GM18861 (cell line): ENCODE results near the gene CXCL5.

Experiments used
- ATAC-seq: cut with Tn5 transposase; IDR thresholded peaks from one replicate; pipeline ENCODE4 v1.9.1; 2021; ENCODE audit not compliant: unreplicated experiment

CXCL5 gene

GRCh38 chr4:73998040-73999011 is at the start of gene CXCL5:
CXCL5 (minus strand) TSS chr4:73998677; CDS start chr4:73998581, 96 bp downstream.
- ATAC-seq = no peak

DNA sequence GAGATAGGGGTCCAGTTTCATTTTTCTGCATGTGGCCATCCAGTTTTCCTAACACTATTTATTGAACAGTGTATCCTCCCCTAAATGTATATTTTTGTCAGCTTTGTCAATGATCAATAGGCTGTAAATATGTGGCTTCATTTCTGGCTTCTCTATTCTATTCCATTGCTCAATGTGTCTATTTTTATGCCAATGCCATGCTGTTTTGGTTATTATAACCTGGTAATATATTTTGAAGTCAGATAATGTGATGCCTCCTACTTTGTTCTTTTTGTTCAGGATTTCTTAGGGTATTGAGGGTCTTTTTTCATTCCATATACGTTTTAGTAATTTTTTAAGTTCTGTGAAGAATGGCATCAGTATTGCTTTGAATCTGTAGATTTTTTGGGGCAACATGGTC is 48.7 kb upstream of the CXCL5 start:
- ATAC-seq = no peak

- ATAC-seq = no peak
These were observed 47.3 kb upstream of the CXCL5 start for GRCh38 chr4:74045772-74046171.

- no peak for ATAC-seq
These were observed 46.8 kb upstream of the CXCL5 start for GRCh38 chr4:74045247-74045646.

- ATAC-seq = no peak
These were observed 46.2 kb upstream of the CXCL5 start for GRCh38 chr4:74044677-74045076.

GRCh38 chr4:74042681-74043080 is 44.2 kb upstream of the CXCL5 start:
- no peak for ATAC-seq

DNA sequence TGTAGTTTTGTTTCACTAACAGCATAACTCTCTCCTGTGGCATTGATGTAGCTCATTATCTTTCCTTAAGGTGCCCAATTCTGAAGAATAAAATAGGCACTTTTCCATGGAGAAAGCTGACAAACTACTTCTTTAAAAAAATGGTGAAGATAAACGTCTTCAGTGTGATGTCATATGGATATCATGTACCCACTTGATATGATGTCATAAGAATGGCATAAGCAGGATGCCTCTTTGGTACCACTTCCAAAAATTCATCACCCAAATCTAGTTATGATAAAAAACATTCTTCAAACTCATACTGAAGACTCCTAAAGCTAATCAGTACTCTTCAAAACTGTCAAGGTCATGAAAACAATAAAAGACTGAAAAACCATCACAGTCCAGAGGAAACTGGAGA is 42.9 kb upstream of the CXCL5 start:
- no peak for ATAC-seq

DNA sequence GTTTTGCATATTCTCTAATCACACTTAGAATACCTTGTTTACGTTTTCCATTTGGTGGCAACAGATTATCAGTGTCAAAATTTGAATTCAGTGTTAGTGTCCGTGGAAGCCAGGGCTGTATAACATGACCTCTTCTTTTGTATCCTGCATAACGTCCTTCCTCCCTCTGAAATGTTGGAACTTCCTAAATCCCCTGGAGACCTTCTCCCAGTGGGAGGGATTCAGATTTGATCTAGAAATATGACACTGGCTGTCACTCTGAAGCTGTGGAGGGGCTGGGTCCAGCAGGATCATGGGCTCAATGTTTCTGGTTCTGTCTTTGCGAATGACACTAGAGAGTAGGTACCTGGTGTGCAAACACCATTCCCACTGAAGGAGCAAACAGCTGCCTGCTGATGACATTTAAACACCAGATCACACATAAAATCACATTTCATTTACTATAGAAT is 40.9 kb upstream of the CXCL5 start:
- ATAC-seq = no peak

DNA sequence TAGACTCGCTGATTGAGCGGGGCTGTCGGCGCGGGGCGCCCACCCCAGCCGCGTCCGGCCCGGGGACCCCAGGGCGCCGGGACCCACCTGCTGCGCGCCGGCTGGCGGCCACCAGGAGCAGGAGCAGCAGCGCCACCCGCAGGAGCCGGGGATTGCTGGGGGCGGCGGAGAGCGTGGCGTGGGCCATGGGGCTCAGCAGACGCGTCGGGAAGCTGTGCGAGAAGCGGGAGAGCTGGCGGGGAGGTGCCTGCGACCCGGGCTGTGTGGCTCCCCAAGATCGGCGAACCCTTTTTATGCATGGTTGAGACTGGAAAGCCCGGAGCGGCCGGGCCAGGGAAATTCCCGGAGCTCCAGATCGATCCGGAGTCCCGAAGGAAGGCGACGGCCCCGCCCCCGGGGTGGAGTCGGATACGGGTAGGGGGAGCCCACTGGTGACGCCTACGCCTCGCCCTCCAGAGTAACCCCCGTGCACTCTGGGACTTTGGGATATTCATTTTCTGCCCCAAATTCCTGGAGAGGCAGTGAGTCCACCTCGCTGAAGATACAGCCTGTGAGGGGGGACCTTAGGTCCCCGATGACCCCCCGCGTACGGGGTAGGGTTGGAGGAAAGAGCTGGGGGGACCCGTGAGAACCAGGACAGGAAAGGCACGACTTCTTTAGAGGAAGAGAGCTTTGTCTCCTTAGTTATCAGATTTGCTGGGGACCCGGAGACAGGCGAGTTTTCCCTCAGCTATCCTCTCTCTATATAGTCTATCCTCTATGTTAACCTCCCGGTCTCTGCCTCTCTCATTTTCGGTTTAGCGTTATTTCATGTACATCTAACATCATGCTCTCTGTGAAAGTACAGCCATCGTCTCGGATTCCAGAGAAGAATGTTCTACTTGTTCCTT is 40.2 kb upstream of the CXCL5 start, which contains the start of gene CXCL3:
CXCL3 (minus strand) TSS at position 265 of the 890 bp plus-strand sequence; CDS start at position 187, 78 bp downstream.
- ATAC-seq = no peak

DNA sequence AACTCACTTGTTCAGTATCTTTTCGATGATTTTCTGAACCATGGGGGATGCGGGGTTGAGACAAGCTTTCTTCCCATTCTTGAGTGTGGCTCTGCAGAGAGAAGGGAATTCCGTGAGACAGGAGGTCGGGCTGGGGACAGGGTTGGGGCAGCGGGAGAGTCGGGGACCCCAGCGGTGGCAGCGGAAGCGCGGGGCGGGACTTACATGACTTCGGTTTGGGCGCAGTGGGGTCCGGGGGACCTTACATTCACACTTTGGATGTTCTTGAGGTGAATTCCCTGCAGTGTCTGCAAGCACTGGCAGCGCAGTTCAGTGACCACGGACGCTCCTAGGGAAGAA is 39.6 kb upstream of the CXCL5 start:
- ATAC-seq = no peak

GRCh38 chr4:74037076-74037955 is 38.8 kb upstream of the CXCL5 start:
- ATAC-seq = no peak

GRCh38 chr4:74033739-74034138 is 35.3 kb upstream of the CXCL5 start:
- no peak for ATAC-seq

DNA sequence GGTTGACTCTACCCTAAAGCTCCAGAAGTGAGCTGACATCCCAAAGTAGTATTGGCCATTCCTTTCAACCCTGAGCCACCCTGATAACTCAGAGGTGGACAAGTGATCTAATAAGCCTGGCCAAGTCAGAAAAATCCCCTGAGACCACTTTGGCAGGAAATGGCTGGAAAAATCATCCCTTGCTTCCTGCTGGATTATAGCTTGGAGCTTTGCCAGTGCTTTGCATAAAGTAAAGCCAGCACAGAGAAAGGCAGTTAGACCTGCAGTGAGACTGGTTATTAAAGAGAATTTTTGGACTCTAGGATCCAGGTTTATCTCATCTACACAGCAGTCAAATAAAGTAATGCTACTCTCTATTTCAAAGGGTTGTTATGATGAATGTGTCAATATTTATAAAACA is 33.6 kb upstream of the CXCL5 start:
- no peak for ATAC-seq

DNA sequence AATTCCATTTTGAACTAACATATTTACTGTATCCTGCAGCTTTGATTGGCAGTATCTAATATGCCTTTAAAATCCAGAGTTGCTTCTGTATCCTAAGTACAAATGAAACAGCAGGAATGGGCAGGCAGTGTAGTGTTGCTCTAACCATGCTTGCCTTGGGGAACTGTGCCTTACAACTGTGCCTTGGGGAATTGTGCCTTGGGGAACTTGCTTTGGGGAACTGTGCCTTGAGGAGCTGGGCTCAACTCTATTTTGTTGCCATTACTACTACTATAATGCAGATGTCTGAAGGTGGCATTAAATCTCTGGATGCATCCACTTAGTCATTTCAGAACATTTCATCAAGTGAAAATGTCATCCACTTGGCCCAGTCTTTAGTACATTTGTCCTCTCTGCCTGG is 33.1 kb upstream of the CXCL5 start:
- no peak for ATAC-seq

- no peak for ATAC-seq
These were observed 31.8 kb upstream of the CXCL5 start for GRCh38 chr4:74030285-74030684.

GRCh38 chr4:74028504-74028903 is 30.0 kb upstream of the CXCL5 start:
- no peak for ATAC-seq

GRCh38 chr4:74023709-74024108 is 25.2 kb upstream of the CXCL5 start:
- no peak for ATAC-seq

- no peak for ATAC-seq
These were observed 23.1 kb upstream of the CXCL5 start for GRCh38 chr4:74021601-74022000.

GRCh38 chr4:74018771-74019170 is 20.3 kb upstream of the CXCL5 start:
- no peak for ATAC-seq

- ATAC-seq = no peak
These were observed 19.6 kb upstream of the CXCL5 start for GRCh38 chr4:74018116-74018515.

DNA sequence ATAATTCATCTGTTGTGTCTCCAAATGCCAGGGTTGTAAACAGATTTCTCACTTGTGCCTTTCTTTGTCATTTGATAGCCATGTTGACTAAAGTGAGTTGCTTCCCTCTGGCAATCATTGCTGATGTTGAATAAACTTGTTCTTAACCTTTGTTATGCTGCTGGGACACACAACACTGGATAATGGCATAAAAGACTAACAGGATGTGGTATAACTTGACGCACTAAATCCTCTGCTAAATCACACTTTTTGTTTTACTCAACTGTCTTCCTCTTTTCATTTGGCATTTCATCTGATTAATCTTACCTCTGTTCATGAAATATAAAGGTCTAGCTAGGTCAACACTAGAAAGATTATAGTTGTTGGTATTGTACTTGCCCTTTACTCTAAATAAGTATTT is 17.6 kb upstream of the CXCL5 start:
- no peak for ATAC-seq
